NCI-H82 treated with DMSO at 0.1 percent for 48 hours (cell line): ENCODE data around the gene CENPH.
"Not testable (repeated sequence)": the region's sequence is repeated elsewhere in the genome, so short reads cannot be mapped to it uniquely, and the experiment has no call there.

ENCODE experiments used
- DNase-seq: peaks from one replicate; lab custom pipeline; 2025; ENCODE audit not compliant: unreplicated experiment; lab: John Stamatoyannopoulos, UW

The CENPH gene

GRCh38 chr5:69245031-69245430, 55.6 kb downstream of the CENPH start:
- DNase-seq = no peak

- DNase-seq = no peak
Measured at GRCh38 chr5:69248019-69248418, 58.6 kb downstream of the CENPH start.

DNA sequence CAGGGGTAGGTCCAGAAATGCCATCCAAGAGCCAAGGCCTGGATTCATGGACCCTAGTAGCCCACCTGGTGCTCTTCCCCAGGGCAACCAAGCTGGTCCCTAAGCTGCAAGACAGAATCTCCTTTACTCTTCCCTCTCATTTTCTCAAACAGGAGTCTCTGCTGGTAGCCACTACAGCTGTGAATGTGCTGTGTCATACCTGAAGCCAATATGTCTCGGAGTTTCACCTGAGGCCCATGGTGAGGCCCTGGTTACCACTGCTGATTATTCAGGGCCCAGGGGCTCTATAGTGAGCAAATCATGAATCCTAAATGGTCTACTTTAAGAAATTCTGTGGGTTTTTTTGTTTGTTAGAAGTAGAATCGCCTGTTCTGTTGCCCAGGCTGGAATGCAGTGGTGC, 61.2 kb downstream of the CENPH start:
- DNase-seq = no peak

DNA sequence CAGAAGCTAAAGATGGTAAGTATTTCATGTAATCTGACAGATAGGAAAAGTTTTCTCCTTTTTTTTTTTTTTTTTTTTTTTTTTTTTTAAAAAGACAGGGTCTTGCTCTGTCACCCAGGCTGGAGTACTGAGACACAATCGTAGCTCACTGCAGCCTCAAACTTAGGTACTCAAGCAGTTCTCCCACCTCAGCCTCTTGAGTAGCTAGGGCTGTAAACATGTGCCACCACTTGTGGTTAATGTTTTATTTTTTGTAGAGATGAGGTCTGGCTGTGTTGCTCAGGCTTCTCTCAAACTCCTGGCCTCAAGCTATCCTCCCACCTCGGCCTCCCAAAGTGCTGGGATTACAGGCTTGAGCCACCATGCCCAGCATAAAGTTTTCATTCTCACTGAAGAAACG, 63.1 kb downstream of the CENPH start:
- DNase-seq = no peak

DNA sequence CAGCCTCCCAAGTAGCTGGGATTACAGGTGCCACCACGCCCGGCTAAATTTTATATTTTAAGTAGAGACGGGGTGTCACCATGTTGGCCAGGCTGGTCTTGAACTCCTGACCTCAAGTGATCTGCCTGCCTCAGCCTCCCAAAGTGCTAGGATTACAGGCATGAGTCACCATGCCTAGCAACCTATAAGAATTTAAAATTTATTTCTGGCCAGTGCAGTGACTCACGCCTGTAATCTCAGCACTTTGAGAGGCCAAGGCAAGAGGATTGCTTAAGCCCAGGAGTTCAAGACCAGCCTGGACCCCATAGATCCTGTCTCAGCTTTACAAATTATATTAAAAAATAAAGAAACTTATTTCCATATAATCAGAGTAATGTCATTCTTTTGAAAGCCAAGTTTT, 66.6 kb downstream of the CENPH start:
- DNase-seq = not testable (repeated sequence)

DNA sequence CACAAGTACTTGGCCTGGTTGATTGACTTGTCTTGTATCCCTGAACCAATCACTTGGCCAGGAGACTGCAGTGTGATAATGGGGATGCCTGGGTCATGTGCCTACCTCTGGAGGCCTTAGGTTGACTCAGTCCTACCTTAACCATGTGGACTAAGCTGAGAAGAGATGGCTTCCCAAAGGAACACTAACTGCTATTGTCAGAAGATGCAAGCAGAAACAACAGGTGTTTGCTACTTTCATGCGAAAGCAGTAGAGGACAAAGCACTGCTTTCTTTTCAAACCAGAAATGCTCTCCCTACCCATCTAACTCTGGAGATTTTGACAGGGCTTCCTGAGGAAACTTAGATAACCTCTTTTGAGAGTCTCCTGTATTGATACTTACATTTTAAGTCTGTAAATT, 68.2 kb downstream of the CENPH start:
- DNase-seq = no peak
